HL-60 (cell line): ENCODE measurements around the gene CNGA4.

Source experiments
- DNase-seq, 2 experiments: peaks; one replicate each; pipeline ENCODE4 v3.0.0-alpha.2; 2010 to 2020; ENCODE audit warnings: low read depth in 1 of 2, low spot score in 1 of 2
- H3K27ac ChIP-seq: fragments of 250-450 bp; sonication (Bioruptor Pico); replicated peaks from 2 replicates; pipeline ENCODE4 v1.5.1; 2020; ENCODE audit warnings: mild to moderate bottlenecking, moderate library complexity
- H3K27me3 ChIP-seq: fragments of 250-450 bp; sonication (Bioruptor Pico); 2 replicates; pipeline ENCODE4 v1.5.1; 2021; ENCODE audit warnings: mild to moderate bottlenecking, moderate library complexity; ENCODE audit not compliant: insufficient read depth, poor library complexity, severe bottlenecking
- H3K4me3 ChIP-seq: replicated peaks from 2 replicates; pipeline ENCODE4 v1.5.1; 2011; ENCODE audit warnings: mild to moderate bottlenecking, control low read depth, low read length; ENCODE audit not compliant: insufficient read depth
- CTCF ChIP-seq: IDR thresholded peaks from one replicate; pipeline ENCODE4 v1.5.1; 2011; ENCODE audit warnings: low read length, control low read depth, inconsistent platforms; ENCODE audit not compliant: insufficient read depth
- GABPA ChIP-seq: IDR thresholded peaks from 2 replicates; pipeline ENCODE4 v1.6.1; 2012; ENCODE audit warnings: low read depth
- POLR2AphosphoS5 ChIP-seq: IDR thresholded peaks from 2 replicates; pipeline ENCODE4 v1.6.1; 2012; ENCODE audit warnings: low read depth
- REST ChIP-seq: IDR thresholded peaks from 2 replicates; pipeline ENCODE4 v1.6.1; 2012; ENCODE audit warnings: low read depth; ENCODE audit not compliant: insufficient replicate concordance
- SPI1 ChIP-seq: IDR thresholded peaks from 2 replicates; pipeline ENCODE4 v1.6.1; 2012; ENCODE audit warnings: low read depth, mild to moderate bottlenecking, borderline replicate concordance

CNGA4 gene

GRCh38 chr11:6258141-6258540 is 19.3 kb downstream of the CNGA4 start:
- Histone ChIP-seq H3K27ac (no peak overlapping the region), H3K4me3 (no peak overlapping the region), H3K27me3 (peaks cover 52% of the 10 kb centered on the region)
- no peak for DNase-seq
- TF ChIP-seq SPI1 (no peak), GABPA (no peak), CTCF (no peak), POLR2AphosphoS5 (no peak), REST (no peak)

GRCh38 chr11:6258571-6259081 is 19.7 kb downstream of the CNGA4 start:
- TF ChIP-seq POLR2AphosphoS5, result no peak
- TF ChIP-seq GABPA, result no peak
- TF ChIP-seq SPI1, result no peak
- no peak for TF ChIP-seq CTCF
- no peak for TF ChIP-seq REST
- no peak overlapping the region for H3K4me3 ChIP-seq

GRCh38 chr11:6260207-6260726 is 21.4 kb downstream of the CNGA4 start:
- Histone ChIP-seq H3K27ac (no peak overlapping the region), H3K4me3 (no peak overlapping the region), H3K27me3 (peaks cover 53% of the 10 kb centered on the region)
- no peak for DNase-seq
- no peak for TF ChIP-seq GABPA
- no peak for TF ChIP-seq REST
- no peak for TF ChIP-seq POLR2AphosphoS5
- TF ChIP-seq SPI1, result no peak
- no peak for TF ChIP-seq CTCF

More at GRCh38 chr11:6258571-6259081, 19.7 kb downstream of the CNGA4 start:
- no peak for DNase-seq
- Histone ChIP-seq H3K27ac (no peak overlapping the region), H3K27me3 (peaks cover 53% of the 10 kb centered on the region)
